A172 (cell line): ENCODE data around the gene ABLIM2. TPM values are rescaled to one million over a fixed set of nuclear protein-coding genes. Genes with fewer than 3 reads are reported as not detected.

Experiments
- DNase-seq: peaks from one replicate; pipeline ENCODE4 v3.0.0-alpha.2; 2015; ENCODE audit warnings: low spot score
- total RNA-seq: library from RNA; depleted of rRNA; stranded (reverse); fragments of >200 nt; shearing (Covaris generic); gene quantifications from 2 replicates; pipeline ENCODE4 v1.2.3, GENCODE V29; 2014

The ABLIM2 gene
- total RNA-seq, 1 experiment from 2014 or later: 5.1 TPM

DNA sequence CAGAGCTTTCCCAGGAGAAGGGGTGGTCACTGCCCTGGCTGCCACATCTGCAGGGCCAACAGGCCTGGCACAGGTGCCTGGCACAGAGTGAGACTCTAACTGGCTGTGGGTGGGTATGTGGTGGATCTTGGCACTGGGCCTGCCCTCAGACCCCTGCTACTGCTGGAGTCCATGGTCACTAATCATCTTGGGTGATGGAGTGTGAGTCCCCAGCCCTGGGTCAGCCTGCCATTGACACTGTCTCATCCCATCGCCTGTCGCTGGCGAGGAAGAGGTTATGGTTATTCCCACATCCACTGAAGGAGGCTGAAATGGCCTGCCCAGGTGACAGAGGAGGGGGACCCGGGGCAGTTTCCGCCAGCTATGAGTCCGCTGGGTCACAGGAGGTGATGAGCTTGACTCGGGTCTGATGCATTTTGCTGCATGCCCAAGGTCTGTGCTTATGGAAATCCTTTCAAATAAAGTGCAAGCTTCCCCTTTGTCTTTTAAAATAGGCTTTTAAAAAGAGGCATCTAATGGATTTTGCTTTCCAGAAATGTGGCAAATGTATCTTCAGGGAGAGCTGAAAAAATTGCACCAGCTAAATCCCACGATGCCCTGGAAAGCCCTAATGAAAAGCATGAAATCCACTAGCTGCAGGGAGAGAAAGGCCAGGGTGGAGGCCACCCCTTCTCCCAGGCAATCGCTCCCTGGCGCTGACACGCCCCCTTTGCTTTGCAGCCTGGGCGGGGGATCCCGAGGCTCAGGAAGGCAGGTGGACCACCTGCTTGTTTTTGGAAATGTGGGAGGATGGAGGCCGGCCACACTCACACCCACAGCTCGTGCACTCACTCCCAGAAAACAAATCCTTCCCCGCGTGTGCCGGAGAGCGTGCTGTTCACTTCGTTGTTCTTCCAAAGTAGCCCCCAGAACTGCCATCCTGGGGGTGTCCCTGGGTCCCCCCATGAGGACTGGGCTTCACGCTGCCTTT, 54.9 kb downstream of the ABLIM2 start:
- no peak for DNase-seq

DNA sequence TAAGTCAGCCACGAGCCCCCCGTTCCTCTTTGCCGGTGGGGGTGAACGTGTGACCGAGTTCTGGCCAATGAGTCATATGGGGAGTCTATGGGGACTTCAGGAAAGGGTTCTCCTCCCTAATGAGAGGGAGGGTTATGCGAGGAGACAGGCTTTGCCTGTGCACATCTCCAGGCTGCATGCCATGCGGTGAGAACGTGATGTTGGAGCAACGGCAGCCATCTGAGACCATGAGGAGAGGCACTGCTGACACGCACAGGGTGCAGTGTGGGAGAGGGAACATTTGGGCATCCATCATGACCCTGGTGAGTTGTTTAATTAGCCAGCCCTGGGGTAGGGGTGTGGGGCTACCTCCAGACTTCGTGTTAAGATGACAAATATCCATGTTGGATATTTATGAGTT, 55.8 kb downstream of the ABLIM2 start:
- no peak for DNase-seq

- DNase-seq: no peak
These were observed 56.6 kb downstream of the ABLIM2 start for GRCh38 chr4:8102076-8102355.

GRCh38 chr4:8101213-8102075, 57.2 kb downstream of the ABLIM2 start:
- peak; percentile 77 for DNase-seq

GRCh38 chr4:8099981-8100464, 58.6 kb downstream of the ABLIM2 start:
- DNase-seq: peak; percentile 66

DNA sequence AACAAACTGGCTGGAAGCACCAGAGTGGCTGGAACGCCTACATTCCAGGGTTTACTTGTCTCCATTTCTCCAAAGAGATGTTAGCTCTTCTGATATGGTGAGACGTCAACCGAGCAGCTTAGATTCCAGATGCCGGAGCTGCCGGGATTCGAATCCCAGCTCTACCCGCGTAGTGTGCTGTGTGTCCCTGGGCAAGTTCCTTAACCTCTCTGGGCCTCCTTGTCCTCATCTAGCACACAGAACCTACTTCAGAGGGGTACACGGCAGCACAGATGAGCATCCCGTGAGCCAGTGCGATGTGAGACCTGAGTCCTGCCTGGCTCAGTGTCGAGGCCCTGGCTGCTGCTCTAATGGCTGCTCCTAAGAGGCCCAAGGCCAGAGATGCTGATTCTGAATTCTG, 60.1 kb downstream of the ABLIM2 start:
- DNase-seq: no peak

DNA sequence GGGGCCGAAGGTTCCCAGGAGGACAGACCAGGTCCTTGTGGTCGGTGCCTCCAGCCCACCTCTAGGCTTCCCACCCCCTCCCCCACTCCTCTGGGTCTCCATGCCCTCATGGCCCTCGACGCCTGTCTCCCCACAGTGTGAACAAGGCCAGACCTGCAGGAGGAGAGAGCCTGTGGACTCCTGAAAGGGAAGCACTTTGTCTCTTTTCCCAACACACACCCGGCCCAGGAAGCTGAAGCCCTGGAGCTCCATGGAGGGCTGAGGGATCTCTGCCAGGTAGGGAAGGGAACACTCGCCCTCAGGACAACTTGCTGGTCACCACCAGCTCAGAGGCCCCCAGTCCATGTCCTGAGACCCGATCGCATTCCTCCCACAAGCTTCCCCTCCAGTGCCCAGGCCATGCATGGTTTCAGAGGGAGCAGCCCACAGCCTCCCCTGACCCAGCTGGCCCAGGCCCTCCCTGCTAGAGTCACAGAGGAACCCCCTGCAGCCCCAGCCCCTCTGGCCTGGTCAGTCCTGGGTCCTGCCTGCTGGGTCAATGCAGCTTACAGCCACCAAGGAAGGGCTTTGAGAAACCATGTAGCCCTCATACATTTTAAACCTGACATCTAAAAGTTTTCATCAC, 60.8 kb downstream of the ABLIM2 start:
- no peak for DNase-seq

- DNase-seq: no peak
These were observed 61.5 kb downstream of the ABLIM2 start for GRCh38 chr4:8097141-8097541.

GRCh38 chr4:8096690-8097061, 61.9 kb downstream of the ABLIM2 start:
- no peak for DNase-seq

- no peak for DNase-seq
These were observed 62.5 kb downstream of the ABLIM2 start for GRCh38 chr4:8095956-8096689.

DNA sequence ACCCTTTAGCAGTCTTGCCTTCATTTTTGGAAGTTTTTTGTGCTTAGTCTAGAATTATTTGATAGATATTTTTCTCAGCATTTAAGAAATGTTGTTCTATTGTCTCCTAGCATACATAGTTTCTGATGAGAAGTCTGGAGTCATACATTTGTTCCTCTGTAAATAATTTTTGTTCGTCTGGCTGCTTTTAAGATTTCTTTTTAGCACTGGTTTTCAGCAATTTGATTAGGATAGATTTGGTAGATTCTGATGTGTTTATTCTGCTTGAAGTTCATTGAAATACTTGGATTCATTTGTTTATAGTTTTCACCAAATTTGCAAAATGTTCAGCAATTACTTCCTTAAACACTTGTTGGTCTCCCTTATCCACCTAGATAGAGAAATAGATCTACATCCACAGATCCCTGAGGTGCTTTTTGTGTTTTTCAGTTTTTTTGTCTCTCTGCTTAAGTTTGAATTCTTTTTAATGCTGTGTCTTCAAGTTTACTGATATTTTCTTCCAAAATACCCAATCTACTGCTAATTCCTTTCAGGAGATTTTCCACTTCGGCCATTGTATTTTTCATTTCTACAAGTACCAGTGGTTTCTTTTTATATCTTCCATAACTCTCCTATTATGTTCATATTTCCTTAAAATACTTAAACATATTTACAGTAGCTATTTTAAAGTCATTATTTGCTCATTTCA, 64.9 kb downstream of the ABLIM2 start:
- DNase-seq: no peak

- no peak for DNase-seq
These were observed 66.3 kb downstream of the ABLIM2 start for GRCh38 chr4:8092282-8092681.

- DNase-seq: no peak
These were observed 67.8 kb downstream of the ABLIM2 start for GRCh38 chr4:8090744-8091301.

GRCh38 chr4:8090312-8090711, 68.3 kb downstream of the ABLIM2 start:
- DNase-seq: peak; percentile 72

DNA sequence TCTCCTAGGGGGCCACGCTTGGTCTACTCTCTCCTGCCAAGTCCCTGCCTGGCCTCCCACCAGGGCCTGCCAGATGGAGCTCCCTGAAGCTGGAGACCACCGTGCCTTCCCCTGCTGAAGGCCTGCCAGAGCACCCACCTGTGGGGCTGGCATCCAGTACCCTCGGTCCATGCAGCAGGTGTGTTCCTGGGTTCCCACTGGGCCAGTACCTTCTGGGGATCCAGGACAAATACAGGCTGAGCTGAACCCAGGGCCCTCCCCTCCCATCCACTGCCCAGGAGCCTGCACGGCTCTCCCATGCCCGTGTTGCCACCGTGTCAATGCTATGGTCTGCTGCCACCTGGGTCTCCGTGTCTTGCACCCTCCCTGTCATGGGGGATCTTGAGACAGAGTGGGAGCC, 68.8 kb downstream of the ABLIM2 start:
- DNase-seq: no peak

DNA sequence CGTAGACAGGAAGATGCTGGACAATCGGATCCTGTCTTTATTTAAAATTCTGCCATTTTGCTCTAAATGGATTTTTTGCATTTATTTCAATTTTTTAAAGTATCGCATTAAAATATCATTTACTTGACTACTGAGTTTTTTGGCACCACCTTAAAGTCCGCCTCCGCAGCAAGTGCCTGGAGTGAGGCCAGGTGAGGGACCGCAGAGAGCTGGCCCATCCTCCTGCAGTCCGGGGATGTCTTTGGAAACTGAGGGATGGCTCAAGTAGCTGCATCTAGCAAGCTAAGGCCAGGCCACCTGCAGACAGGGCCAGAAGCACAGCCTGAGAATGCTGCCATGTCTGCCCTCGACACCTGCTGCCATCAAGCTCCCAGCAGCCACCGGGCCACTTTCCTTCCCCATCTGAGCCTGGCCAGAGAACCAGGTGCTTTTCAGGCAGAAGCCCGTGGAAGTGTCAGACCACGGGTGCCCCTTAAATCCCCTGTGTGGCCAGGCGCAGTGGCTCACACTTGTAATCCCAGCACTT, 69.6 kb downstream of the ABLIM2 start:
- no peak for DNase-seq

DNA sequence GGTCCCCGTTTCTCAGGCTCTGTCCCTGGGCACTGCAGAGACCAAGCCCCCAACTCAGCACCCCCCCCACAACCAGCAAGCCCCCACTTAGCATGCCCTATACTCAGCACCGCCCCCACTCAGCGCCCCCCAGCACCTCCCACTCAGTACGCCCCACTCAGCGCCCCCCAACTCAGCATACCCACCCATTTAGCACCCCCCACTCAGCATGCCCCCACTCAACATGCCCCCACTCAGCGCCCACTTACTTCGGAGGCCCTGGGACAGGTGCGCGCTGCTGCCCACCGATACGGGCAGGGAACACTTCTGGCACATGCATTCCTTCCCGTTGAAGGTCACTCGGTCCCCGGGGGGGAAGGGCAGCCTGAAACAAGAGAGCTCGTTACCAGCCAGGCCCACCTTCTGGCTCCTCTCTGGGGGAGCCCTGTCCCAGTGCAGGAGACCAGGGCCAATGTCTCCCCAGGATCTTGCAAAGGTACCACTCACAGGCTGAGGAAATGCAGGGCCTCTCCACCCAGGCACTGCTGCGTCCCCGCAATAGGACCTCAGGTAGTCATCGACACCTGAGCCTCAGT, 70.6 kb downstream of the ABLIM2 start:
- no peak for DNase-seq

- DNase-seq: no peak
These were observed 71.7 kb downstream of the ABLIM2 start for GRCh38 chr4:8086783-8087445.

GRCh38 chr4:8085491-8086117, 73.0 kb downstream of the ABLIM2 start:
- no peak for DNase-seq
